ENCODE measurements around the gene AKT1.

GRCh38 chr14:104799244-104800014 is 3.9 kb upstream of the AKT1 start:
- TF ChIP-seq CTCF (IDR thresholded peaks at IDR 0.05): peak in 1 of 3 experiments; percentile 15
- no peak for TF ChIP-seq POLR2AphosphoS5 (IDR thresholded peaks at IDR 0.05; ENCODE audit: insufficient read depth in 1 of 2, low read depth in 1 of 2)
- TF ChIP-seq POLR2A (IDR thresholded peaks at IDR 0.05): no peak
